ENCODE results near the gene ITIH5. TPM values are rescaled to one million over a fixed set of nuclear protein-coding genes. Genes with fewer than 3 reads are reported as not detected.

Gene ITIH5
- total RNA-seq, 1 donor from 2014 or later, result 1.5 TPM

DNA sequence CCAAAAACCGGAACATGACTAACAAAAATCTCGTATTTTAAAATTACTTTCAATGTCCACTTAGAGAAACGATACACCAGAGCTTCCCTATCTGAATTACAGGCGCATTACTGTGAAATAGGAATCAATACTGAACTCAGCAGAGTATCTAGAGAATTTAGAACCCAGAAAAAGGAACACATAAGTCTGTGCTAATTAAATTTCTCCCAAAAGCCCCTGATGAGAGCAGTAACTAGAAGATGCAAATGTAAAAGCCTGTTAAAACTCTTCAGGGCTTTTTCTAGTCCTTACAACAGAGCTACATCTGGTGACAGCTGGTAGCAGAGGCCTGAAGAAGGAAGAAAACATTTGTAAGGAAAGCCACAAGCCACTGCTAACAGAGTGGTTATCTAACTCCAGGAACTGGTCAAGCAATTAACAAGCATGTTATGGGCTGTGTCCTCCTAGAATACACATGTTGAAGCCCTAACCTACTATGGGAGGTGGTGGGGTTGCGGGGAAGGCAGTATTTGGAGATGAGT lies 24.2 kb downstream of the ITIH5 start:
- TF ChIP-seq, protein P1, sequence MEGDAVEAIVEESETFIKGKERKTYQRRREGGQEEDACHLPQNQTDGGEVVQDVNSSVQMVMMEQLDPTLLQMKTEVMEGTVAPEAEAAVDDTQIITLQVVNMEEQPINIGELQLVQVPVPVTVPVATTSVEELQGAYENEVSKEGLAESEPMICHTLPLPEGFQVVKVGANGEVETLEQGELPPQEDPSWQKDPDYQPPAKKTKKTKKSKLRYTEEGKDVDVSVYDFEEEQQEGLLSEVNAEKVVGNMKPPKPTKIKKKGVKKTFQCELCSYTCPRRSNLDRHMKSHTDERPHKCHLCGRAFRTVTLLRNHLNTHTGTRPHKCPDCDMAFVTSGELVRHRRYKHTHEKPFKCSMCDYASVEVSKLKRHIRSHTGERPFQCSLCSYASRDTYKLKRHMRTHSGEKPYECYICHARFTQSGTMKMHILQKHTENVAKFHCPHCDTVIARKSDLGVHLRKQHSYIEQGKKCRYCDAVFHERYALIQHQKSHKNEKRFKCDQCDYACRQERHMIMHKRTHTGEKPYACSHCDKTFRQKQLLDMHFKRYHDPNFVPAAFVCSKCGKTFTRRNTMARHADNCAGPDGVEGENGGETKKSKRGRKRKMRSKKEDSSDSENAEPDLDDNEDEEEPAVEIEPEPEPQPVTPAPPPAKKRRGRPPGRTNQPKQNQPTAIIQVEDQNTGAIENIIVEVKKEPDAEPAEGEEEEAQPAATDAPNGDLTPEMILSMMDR (IDR thresholded peaks at IDR 0.05; ENCODE audit: unreplicated experiment), result no peak
- Mint-ChIP-seq H3K27ac (no peak overlapping the region), H3K27me3 (peaks cover 5% of the 10 kb centered on the region), H3K36me3 (ENCODE audit: insufficient read depth) (peaks cover 2% of the 10 kb centered on the region), H3K4me3 (ENCODE audit: low read depth) (no peak overlapping the region), H3K4me1 (ENCODE audit: low read depth) (no peaks in the 10 kb centered on the region), H3K9me3 (ENCODE audit: low read depth) (peaks cover 6% of the 10 kb centered on the region)
- DNase-seq (ENCODE audit: low spot score, unreplicated experiment), result no peak

DNA sequence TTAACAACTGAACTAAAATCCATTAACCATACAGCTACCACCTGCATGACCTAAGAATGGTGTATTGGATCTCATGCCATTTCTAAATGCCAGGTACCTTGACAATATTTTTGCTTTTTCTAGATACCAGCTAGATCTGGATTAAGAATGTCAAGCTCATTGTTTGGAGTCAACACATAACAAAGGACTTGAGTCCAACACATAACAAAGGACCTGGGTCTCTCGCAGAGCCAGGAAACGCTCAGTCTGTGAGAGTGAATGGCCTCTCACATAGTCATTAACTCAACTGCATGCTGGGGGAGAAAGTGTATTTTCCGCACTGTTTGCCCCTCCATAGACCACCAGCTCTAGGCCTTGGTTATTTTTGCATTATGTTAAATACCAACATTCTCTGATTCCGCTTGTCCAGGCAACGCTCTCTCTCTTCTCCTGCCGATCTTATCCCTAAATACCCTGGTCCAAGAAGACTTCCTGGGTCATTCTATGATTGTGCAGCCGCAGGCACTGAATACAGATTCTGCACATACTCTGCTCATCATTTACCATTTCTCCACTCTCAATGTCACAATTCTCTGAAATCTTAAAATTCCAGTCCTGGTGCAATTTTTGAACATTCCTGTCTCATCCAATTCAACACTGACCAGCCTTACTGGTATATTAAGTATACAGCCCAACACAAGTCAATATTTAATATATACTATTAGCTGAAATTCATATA lies 31.2 kb downstream of the ITIH5 start:
- no peak overlapping the region for H3K4me3 Mint-ChIP-seq (ENCODE audit: low read depth)
- no peak overlapping the region for H3K27ac Mint-ChIP-seq
- no peak for DNase-seq (ENCODE audit: low spot score, unreplicated experiment)
- peaks cover 2% of the 10 kb centered on the region for H3K27me3 Mint-ChIP-seq
- H3K4me1 Mint-ChIP-seq (ENCODE audit: low read depth), result peaks cover 3% of the 10 kb centered on the region
- peaks cover 6% of the 10 kb centered on the region for H3K9me3 Mint-ChIP-seq (ENCODE audit: low read depth)
- TF ChIP-seq, protein P1 (IDR thresholded peaks at IDR 0.05; ENCODE audit: unreplicated experiment), result no peak
- H3K36me3 Mint-ChIP-seq (ENCODE audit: insufficient read depth), result peaks cover 2% of the 10 kb centered on the region

DNA sequence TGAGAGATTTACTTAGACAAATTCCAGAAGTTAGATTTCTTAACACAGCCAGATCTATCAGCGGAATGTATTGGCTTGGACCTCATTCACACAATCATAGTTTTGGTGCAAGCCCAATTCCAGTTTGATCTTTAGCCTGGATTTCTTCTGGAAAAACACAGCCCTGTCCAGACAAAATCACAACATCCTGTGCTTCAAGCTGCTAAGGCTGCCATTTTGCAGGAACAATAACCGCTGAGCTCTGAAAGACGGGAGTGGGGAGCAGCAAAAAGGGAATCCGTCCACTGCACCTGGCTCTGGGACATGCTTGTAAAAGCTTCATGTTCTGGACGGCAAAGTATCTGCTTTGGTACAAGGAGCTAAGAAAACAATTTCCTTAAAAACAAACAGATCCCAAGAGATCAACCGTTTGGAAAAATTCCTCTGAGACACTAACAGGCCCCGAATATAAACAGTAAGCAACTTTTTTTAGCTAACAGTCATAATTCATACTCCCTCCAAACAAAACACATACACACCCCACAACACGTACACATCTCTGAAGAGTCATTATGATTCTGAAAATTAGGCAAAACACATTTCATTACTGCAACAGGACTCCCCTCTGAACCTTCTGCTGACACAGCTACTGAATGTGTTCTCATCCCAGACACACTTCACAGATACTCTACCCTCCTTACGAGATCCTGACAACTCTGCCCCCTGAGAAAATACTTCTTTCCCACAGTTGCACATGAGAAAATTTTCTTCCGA lies 32.4 kb downstream of the ITIH5 start:
- H3K27ac Mint-ChIP-seq, result no peak overlapping the region
- H3K4me1 Mint-ChIP-seq (ENCODE audit: low read depth), result peaks cover 3% of the 10 kb centered on the region
- peaks cover 2% of the 10 kb centered on the region for H3K36me3 Mint-ChIP-seq (ENCODE audit: insufficient read depth)
- H3K9me3 Mint-ChIP-seq (ENCODE audit: low read depth), result peaks cover 6% of the 10 kb centered on the region
- no peak overlapping the region for H3K4me3 Mint-ChIP-seq (ENCODE audit: low read depth)
- no peak for DNase-seq (ENCODE audit: low spot score, unreplicated experiment)
- H3K27me3 Mint-ChIP-seq, result peaks cover 2% of the 10 kb centered on the region
- TF ChIP-seq, protein P1 (IDR thresholded peaks at IDR 0.05; ENCODE audit: unreplicated experiment), result no peak

DNA sequence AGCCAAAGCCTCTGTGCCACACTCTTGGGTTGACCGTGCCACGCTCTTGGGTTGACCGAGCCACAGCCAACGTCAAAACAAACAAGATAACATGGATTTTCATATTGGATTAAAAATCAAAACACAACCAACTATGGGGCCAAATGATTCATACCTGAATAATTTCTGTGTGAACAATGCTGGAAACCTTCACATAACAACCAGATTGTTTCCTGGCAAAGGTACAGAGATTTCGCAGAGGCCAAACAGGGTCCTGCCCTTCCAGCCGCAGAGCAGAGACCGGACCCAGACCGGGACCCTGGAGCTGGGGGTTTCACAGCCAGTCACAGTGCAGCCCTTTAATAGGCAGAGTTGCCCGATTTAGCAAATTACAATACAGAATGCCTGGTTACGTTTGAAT lies 40.5 kb downstream of the ITIH5 start:
- no peaks in the 10 kb centered on the region for H3K9me3 Mint-ChIP-seq (ENCODE audit: low read depth)
- no peak for DNase-seq (ENCODE audit: low spot score, unreplicated experiment)
- peaks cover 13% of the 10 kb centered on the region for H3K27me3 Mint-ChIP-seq
- H3K4me3 Mint-ChIP-seq (ENCODE audit: low read depth), result no peak overlapping the region
- H3K27ac Mint-ChIP-seq, result no peak overlapping the region
- TF ChIP-seq, protein P1 (IDR thresholded peaks at IDR 0.05; ENCODE audit: unreplicated experiment), result no peak
- no peaks in the 10 kb centered on the region for H3K4me1 Mint-ChIP-seq (ENCODE audit: low read depth)
- H3K36me3 Mint-ChIP-seq (ENCODE audit: insufficient read depth), result no peaks in the 10 kb centered on the region

DNA sequence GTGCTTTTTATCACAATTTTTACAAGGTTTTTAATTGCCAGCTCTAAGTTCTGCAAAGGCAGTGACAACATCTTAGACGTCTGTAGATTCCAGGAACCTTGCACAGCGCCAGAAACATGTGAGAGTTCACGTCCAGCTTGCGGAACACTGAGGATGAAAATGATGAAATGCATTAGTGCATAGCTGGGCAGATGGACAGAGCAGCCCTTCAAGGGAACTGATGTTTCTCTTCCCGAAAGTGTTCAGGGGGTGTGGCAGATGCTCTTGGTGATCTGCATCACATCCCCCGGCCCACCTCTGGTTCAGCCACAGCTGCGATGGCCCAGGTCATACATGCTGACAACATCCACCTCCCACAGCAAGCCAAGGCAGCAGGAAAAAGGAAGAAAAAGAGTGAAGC lies 40.9 kb downstream of the ITIH5 start:
- no peak overlapping the region for H3K4me3 Mint-ChIP-seq (ENCODE audit: low read depth)
- H3K27me3 Mint-ChIP-seq, result peaks cover 13% of the 10 kb centered on the region
- no peak overlapping the region for H3K27ac Mint-ChIP-seq
- DNase-seq (ENCODE audit: low spot score, unreplicated experiment), result no peak
- H3K4me1 Mint-ChIP-seq (ENCODE audit: low read depth), result no peaks in the 10 kb centered on the region
- TF ChIP-seq, protein P1 (IDR thresholded peaks at IDR 0.05; ENCODE audit: unreplicated experiment), result no peak
- no peaks in the 10 kb centered on the region for H3K36me3 Mint-ChIP-seq (ENCODE audit: insufficient read depth)
- H3K9me3 Mint-ChIP-seq (ENCODE audit: low read depth), result no peaks in the 10 kb centered on the region
